VCaP (cell line): Measurements from ENCODE around the gene CSF2.

ENCODE experiments used
- H3K27ac ChIP-seq: fragments of 450-650 bp; 2 replicates; pipeline ENCODE4 v1.5.1; 2017
- CTCF ChIP-seq: fragments of 450-650 bp; conservative IDR thresholded peaks from 2 replicates; pipeline ENCODE4 v1.5.1; 2017; ENCODE audit warnings: mild to moderate bottlenecking, moderate library complexity

Gene CSF2

DNA sequence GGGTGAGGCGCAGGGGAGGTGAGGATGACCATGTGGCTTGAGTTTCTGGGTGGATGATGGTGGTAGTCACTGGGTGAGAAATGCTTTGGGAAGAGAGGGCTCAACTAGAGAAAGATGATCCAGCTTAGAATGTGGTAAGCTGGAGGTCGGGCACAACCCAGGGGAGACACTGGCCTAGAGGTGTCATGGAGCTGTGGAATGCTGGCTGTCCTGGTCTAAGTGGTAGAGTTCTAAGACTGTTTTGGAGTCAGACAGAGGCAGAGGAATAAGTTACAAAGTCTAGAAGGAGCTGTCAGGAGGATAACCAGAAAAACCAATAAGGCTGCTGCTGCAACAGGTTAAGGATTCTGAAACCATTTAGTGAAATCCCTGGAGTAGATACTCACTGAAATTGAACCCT lies 43.0 kb upstream of the CSF2 start:
- H3K27ac ChIP-seq: no peak overlapping the region
- TF ChIP-seq CTCF: no peak

DNA sequence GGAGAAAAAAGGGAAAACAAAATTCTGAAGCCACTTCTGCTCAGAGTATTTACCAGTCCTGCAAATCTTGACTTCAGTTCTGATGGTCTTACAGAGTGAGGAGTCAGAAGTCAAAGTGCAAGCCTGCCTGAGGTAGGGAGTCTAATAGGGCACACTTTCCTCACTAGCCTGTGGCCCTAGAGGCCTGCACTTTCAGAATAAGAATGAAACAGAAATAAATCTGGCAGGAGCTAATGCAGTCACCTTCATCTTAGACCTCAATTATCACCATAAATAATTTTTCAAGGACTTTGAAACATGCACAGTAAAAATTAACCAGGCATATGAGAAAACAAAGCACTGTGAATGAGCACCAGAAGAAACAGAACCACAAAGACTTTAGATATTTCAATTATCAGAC lies 41.4 kb upstream of the CSF2 start:
- no peak overlapping the region for H3K27ac ChIP-seq

GRCh38 chr5:132033122-132033521 lies 40.5 kb upstream of the CSF2 start:
- H3K27ac ChIP-seq: no peak overlapping the region
- no peak for TF ChIP-seq CTCF

More for the DNA sequence above, 41.4 kb upstream of the CSF2 start:
- TF ChIP-seq CTCF: no peak

- H3K27ac ChIP-seq: no peak overlapping the region
- no peak for TF ChIP-seq CTCF
Measured at GRCh38 chr5:132037353-132037752, 36.2 kb upstream of the CSF2 start.

DNA sequence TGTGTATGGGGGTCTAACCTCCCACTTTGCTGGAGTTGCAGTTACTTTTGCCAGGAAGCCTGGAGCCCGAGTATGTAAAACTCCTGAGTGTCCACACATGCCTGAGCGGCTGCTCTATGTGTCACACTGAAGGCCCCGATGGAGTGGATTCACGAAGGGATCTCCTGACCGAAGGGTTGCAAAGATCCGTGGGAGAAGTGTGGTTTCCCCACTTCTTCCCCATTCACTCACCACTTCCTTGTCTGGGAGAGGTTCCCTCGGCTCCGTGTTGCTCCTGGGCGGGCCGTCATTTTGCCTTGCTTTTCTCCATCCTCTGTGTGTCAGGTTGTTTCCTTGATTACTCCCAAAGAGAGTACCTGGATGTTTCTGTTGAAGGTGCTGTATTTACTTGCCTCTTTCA lies 29.4 kb upstream of the CSF2 start:
- H3K27ac ChIP-seq: no peak overlapping the region
- no peak for TF ChIP-seq CTCF

DNA sequence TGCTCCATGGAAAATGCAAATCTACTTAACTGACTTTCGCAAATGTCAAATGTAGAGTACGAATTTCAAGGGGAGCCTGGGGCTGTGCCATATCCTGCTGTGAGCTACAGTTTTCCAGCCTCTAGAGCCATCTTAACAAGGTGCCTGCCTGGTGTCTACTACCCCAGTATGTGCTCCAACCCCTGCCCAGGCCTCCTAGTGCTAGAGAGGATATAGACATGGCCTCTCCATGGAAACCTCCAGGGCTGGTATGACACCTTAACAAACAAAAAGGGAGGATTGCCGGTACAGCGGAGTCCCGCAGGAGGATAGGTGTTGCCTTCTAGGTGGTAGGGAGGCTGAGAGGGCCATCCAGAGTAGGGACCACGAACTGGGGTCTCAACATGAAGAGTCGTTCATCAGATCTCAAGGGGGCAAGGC lies 26.7 kb upstream of the CSF2 start:
- TF ChIP-seq CTCF: no peak
- no peak overlapping the region for H3K27ac ChIP-seq

- H3K27ac ChIP-seq: no peak overlapping the region
- TF ChIP-seq CTCF: no peak
Measured at GRCh38 chr5:132049093-132049492, 24.5 kb upstream of the CSF2 start.

GRCh38 chr5:132049559-132049958 lies 24.0 kb upstream of the CSF2 start:
- TF ChIP-seq CTCF: no peak
- no peak overlapping the region for H3K27ac ChIP-seq
